MM.1S (cell line): ENCODE measurements around the gene CDKL4.

Experiments
- DNase-seq: peaks from one replicate; pipeline ENCODE4 v3.0.0-alpha.2; 2015
- H2AFZ ChIP-seq: fragments of 300-600 bp; sonication (generic); 2 replicates; pipeline ENCODE4 v1.6.0; 2016; ENCODE audit warnings: antibody characterized with exemption, low read length
- H3F3A ChIP-seq: fragments of 300-600 bp; sonication (generic); 2 replicates; pipeline ENCODE4 v1.6.1; 2016; ENCODE audit warnings: mild to moderate bottlenecking, antibody characterized with exemption, low read length, moderate library complexity, mixed read lengths; ENCODE audit not compliant: insufficient read depth
- H3K27ac ChIP-seq: fragments of 300-600 bp; sonication (generic); 2 replicates; pipeline ENCODE4 v1.5.1; 2016; ENCODE audit warnings: mild to moderate bottlenecking, low read length
- H3K27me3 ChIP-seq: fragments of 300-600 bp; sonication (generic); replicated peaks from 2 replicates; pipeline ENCODE4 v1.6.0; 2016; ENCODE audit warnings: low read length; ENCODE audit not compliant: insufficient read depth
- H3K36me3 ChIP-seq: fragments of 300-600 bp; sonication (generic); replicated peaks from 2 replicates; pipeline ENCODE4 v1.6.1; 2016; ENCODE audit warnings: mild to moderate bottlenecking, low read length, mixed read lengths; ENCODE audit not compliant: insufficient read depth
- H3K4me1 ChIP-seq: fragments of 300-600 bp; sonication (generic); 2 replicates; pipeline ENCODE4 v1.6.1; 2016; ENCODE audit warnings: low read length, mixed read lengths
- H3K4me2 ChIP-seq: fragments of 300-600 bp; sonication (generic); 2 replicates; pipeline ENCODE4 v1.6.0; 2016; ENCODE audit warnings: low read depth, low read length
- H3K4me3 ChIP-seq: fragments of 300-600 bp; sonication (generic); 2 replicates; pipeline ENCODE4 v1.5.1; 2016; ENCODE audit warnings: low read length, mixed read lengths
- H3K79me2 ChIP-seq: fragments of 300-600 bp; sonication (generic); 2 replicates; pipeline ENCODE4 v1.6.1; 2016; ENCODE audit warnings: mixed run types, low read length, mixed read lengths
- H3K9ac ChIP-seq: fragments of 300-600 bp; sonication (generic); 2 replicates; pipeline ENCODE4 v1.6.1; 2016; ENCODE audit warnings: low read length, mixed read lengths
- H3K9me2 ChIP-seq: fragments of 300-600 bp; sonication (generic); replicated peaks from 2 replicates; pipeline ENCODE4 v1.6.1; 2016; ENCODE audit warnings: mild to moderate bottlenecking, low read length, mixed read lengths; ENCODE audit not compliant: insufficient read depth
- H3K9me3 ChIP-seq: fragments of 300-600 bp; sonication (generic); replicated peaks from 2 replicates; pipeline ENCODE4 v1.6.1; 2016; ENCODE audit warnings: mild to moderate bottlenecking, low read length, mixed read lengths; ENCODE audit not compliant: insufficient read depth
- H4K20me1 ChIP-seq: fragments of 300-600 bp; sonication (generic); 2 replicates; pipeline ENCODE4 v1.6.1; 2016; ENCODE audit warnings: mild to moderate bottlenecking, low read length, moderate library complexity, mixed read lengths; ENCODE audit not compliant: insufficient read depth
- CTCF ChIP-seq: fragments of 300-600 bp; sonication (generic); IDR thresholded peaks from 2 replicates; pipeline ENCODE4 v1.5.1; 2016; ENCODE audit warnings: antibody characterized with exemption, low read length, mixed read lengths
- EZH2 ChIP-seq: fragments of 300-600 bp; sonication (generic); optimal IDR thresholded peaks from 2 replicates; pipeline ENCODE3; 2017; ENCODE audit warnings: low read depth, mild to moderate bottlenecking, antibody characterized with exemption, low read length, mixed read lengths
- EZH2phosphoT487 ChIP-seq: fragments of 300-600 bp; sonication (generic); IDR thresholded peaks from 2 replicates; pipeline ENCODE4 v1.6.1; 2018; ENCODE audit warnings: antibody characterized with exemption, low read length

The CDKL4 gene

GRCh38 chr2:39160982-39161381 lies 82.8 kb downstream of the CDKL4 start:
- TF ChIP-seq EZH2 (no peak), EZH2phosphoT487 (no peak), CTCF (no peak)
- H3K4me2 ChIP-seq, result no peak overlapping the region
- H3K9me3 ChIP-seq, result no peaks in the 10 kb centered on the region
- H3F3A ChIP-seq, result no peaks in the 10 kb centered on the region
- no peak overlapping the region for H3K27ac ChIP-seq
- no peaks in the 10 kb centered on the region for H3K4me1 ChIP-seq
- H4K20me1 ChIP-seq, result no peaks in the 10 kb centered on the region
- no peak for DNase-seq
- no peaks in the 10 kb centered on the region for H3K9me2 ChIP-seq
- no peak overlapping the region for H2AFZ ChIP-seq
- no peak overlapping the region for H3K4me3 ChIP-seq
- H3K27me3 ChIP-seq, result no peaks in the 10 kb centered on the region
- H3K36me3 ChIP-seq, result no peaks in the 10 kb centered on the region
- no peak overlapping the region for H3K9ac ChIP-seq
- H3K79me2 ChIP-seq, result no peaks in the 10 kb centered on the region

GRCh38 chr2:39159283-39159682 lies 84.5 kb downstream of the CDKL4 start:
- no peaks in the 10 kb centered on the region for H3F3A ChIP-seq
- H3K9me2 ChIP-seq, result no peaks in the 10 kb centered on the region
- H2AFZ ChIP-seq, result no peak overlapping the region
- no peak overlapping the region for H3K4me3 ChIP-seq
- H3K9me3 ChIP-seq, result no peaks in the 10 kb centered on the region
- no peaks in the 10 kb centered on the region for H4K20me1 ChIP-seq
- H3K27ac ChIP-seq, result no peak overlapping the region
- H3K79me2 ChIP-seq, result no peaks in the 10 kb centered on the region
- H3K9ac ChIP-seq, result no peak overlapping the region
- TF ChIP-seq EZH2 (no peak), EZH2phosphoT487 (no peak), CTCF (no peak)
- H3K27me3 ChIP-seq, result no peaks in the 10 kb centered on the region
- DNase-seq, result no peak
- H3K4me1 ChIP-seq, result no peaks in the 10 kb centered on the region
- H3K36me3 ChIP-seq, result no peaks in the 10 kb centered on the region
- H3K4me2 ChIP-seq, result no peak overlapping the region

GRCh38 chr2:39158351-39158750 lies 85.4 kb downstream of the CDKL4 start:
- no peaks in the 10 kb centered on the region for H3K4me1 ChIP-seq
- H3K4me2 ChIP-seq, result no peak overlapping the region
- H3K36me3 ChIP-seq, result no peaks in the 10 kb centered on the region
- no peak for TF ChIP-seq EZH2phosphoT487
- no peak for TF ChIP-seq CTCF
- no peak for TF ChIP-seq EZH2
- H4K20me1 ChIP-seq, result no peaks in the 10 kb centered on the region
- no peaks in the 10 kb centered on the region for H3K9me2 ChIP-seq
- H3F3A ChIP-seq, result no peaks in the 10 kb centered on the region
- H3K4me3 ChIP-seq, result no peak overlapping the region
- no peak overlapping the region for H3K9ac ChIP-seq
- DNase-seq, result no peak
- H3K27ac ChIP-seq, result no peak overlapping the region
- H3K27me3 ChIP-seq, result no peaks in the 10 kb centered on the region
- no peaks in the 10 kb centered on the region for H3K79me2 ChIP-seq
- no peak overlapping the region for H2AFZ ChIP-seq
- H3K9me3 ChIP-seq, result no peaks in the 10 kb centered on the region
